GM18868 (cell line): ENCODE results near the gene CITED1.

Experiments used
- ATAC-seq: cut with Tn5 transposase; IDR thresholded peaks from one replicate; pipeline ENCODE4 v1.9.1; 2021; ENCODE audit warnings: mild to moderate bottlenecking, moderate library complexity; ENCODE audit not compliant: unreplicated experiment

Gene CITED1

DNA sequence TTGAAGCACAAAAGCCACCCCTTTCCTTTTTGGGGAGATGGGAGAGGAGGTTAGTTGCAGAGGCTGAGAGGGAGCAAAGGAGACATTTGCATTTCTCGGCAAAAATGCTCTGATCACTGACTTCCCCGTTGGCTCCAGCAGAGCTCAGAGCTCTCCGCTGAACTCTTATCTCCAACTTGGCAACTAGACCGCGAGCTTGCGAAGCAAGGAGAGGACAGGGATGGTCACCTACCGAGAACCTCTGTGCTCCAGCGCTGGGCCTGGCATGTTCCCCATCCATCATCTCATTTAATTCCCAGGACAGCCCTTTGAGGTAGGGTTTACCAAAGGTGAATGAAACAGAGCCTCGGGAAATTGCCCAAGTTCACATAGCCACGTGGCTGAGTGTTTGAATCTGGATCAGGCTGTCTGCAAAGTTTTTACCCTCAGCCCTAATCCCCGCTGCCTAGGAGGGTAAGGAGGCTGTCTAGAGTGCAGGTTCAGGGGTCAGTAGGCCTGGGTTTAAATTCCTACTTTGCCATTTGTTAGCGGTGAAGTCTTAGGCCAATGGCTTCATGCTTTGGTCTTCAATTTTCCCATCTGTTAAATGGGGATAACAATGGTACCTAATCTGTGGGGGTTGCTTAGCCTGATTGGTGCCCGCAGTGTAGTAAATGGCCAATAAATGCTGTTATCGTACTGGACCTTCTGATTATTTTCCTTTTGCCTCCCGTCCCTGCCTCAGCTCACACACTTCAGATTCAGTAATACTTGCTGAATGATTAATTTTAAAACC lies 3.8 kb upstream of the CITED1 start:
- no peak for ATAC-seq

DNA sequence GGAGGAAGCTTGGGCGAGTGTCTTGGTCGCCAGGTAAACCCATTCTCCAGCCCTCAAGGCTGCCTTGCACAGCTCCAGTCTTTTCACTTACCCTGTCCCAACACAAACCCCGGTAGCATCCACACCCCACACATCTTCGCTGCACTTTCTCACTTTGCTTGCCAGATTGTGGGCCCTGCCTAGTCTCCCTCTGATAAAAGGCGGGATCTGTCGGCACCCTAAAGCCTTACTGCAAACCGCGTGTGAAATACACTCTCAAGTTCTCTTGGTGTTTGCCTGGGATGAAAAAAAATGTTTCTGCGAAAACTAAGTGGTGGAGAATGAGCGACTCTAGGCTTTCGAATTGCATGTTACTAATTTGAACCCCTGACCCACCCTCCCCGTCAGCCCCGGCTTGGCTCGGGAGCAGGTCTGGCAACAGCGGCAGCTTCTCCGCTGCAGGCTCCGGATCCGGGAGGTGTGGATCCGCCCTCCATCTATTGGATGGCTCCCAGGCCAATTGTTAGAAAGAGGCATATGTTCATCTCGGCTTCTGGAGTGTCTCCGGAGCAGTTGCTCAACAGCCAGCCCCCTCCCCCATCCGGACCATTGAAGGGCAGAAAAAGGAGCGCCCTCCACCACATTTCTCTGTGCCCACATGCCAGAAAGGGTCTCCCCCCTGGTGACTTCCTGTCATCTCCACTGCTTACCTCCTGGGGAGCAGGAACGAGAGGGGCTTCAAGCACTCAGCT lies 3.0 kb upstream of the CITED1 start:
- ATAC-seq = peak; percentile 64

GRCh38 chrX:72308209-72308565 lies 2.5 kb upstream of the CITED1 start:
- no peak for ATAC-seq

- ATAC-seq = no peak
Measured at GRCh38 chrX:72307646-72308051, 1.9 kb upstream of the CITED1 start.

DNA sequence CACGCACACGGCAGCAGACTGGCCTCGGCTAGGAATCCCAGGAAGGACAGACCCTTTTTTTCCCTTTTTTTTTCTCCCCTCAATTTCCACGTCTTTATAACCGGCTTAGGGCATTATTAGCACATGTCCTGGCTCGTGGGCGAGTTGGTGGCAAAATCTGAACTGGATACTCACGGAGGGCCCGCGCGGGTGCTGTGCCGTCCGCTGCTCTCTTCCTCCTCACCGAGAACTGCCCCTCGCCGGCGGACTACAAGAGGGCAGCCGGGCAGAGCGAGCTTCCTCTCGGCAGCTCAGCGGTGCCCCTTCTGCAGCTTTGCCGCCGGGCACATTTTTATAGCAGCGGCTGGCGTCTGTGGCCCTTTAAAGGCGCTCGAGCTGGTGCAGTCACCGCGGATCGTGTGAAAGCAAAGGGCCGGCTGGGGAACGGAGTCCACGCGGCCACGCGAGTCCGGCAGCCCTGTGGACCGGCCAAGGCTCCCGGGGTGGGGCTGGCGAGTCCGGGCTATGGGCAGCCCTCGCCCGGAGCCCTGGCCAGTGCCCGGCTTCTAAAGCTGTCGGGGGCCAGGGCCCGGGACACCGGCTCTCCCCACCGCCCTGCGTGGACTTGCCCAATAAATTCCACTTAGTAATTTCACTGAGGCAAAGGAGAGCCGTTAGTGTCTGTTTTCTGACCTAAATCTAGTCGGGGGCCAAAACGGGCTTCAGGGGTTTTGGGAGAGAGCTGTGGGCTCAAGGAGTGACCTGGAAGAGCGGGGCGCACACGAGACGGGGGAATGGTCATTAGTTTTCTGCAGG lies 1.3 kb upstream of the CITED1 start:
- peak; percentile 69 for ATAC-seq

- ATAC-seq = peak; percentile 7
Measured at GRCh38 chrX:72306085-72306801, 529 bp upstream of the CITED1 start.

- ATAC-seq = no peak
Measured at GRCh38 chrX:72304877-72305276, 837 bp downstream of the CITED1 start.

- ATAC-seq = no peak
Measured at GRCh38 chrX:72301781-72302180, 3.9 kb downstream of the CITED1 start.

DNA sequence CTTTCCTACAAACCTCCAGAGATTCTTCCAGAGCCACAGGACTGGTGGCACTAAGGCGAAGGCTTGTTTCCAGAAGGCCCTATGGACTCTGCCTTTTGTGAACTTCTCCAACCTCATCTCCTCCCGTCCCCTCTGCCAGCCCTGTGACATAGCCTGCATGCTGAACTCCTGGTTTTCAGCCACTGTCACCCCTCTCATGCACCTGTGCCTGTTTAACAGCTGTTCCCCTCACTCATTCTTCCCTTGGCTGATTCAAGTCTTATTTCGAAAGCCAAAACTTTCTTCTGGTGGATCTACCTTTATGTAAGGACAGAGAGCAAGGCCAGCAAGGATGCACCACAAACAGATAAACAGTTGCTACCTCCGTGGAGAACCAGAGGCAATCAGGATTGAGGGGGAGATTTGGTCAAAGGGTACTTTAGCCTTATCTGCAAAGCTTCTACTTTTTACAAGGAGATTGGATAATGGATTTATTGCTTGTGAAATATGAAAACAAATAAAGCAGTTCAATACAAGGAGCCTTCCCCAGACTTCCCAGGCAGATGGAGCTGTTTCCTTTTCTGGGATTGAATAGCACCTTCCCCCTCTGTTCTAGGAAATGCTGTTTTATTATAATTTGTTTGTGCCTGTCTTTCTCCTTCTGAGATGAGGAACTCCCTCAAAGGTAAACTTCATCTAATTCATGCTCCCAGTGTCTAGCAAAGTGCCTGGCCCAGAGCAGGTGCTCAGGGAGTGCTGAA lies 5.7 kb downstream of the CITED1 start:
- no peak for ATAC-seq

DNA sequence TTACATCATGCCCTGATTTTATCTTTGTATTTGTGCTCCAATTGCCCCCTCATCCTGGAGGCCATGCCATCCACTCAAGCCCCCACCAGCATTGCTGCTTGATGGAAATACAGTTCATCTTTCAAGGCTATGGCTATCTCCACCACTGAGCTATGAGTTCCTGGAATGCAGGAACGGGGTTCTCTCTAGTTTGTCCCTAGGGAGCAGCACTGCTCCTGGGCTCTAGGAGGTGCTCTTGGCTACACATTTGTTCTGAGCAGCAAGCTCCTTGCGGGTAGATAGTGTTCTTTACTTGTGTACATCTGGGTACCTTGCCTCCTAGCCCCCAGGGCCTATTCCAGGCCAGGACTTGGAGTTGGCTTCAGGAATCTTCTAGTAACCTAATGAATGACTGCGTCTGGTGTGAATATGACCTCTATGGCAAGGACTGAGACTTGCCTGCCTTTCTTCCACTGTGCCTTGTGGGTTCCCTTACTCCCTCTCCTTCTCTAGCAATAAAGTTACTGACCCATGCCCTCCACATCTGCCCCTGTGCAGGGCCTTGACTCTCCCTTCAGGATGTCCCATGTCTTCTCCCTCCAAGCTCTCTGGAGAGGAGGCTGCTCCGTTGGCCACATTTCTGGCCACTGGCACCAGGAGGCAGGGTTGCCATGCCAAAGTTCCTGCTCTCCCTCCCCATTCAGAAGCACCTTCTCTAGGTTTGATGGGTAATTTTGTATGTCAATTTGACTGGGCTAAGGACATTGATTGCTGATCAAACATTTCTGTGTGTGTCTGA lies 7.6 kb downstream of the CITED1 start:
- ATAC-seq = peak; percentile 68

DNA sequence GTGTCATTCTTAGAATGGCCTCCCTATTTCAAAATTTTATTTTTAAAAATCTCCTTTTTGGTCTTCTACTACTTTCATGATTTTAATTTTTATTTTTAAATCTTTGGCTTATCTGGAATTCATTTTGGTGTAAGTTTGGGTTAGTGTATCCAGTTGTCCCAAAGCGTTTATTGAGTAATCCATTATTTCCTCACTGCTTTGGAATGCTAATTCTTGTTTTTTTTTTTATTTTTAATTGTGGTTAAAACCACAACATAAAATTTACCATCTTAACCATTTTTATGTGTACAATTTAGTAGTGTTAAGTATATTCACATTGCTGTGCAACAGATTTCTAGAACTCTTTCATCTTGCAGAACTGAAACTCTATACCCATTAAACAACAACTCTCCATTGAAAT lies 8.7 kb downstream of the CITED1 start:
- ATAC-seq = no peak

DNA sequence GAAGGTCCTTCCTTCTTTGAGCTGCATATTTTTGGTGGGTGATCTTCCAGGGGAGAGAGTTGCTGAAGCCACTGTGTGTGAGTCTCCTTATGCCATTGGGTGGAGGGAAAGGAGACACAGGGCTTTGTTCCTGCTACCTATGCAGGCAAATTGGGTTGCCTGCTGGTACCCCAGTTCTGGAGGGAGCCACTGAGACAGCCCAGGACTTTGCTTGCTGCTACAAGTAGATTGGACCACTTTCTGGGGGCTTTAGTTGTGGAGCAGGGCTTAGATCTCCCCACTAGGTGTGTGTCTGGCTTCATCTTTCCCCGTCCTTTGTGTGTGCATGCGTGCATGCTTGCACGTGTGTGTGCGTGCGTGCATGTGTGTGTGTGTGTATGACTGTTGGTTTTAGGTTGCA lies 10.0 kb downstream of the CITED1 start:
- no peak for ATAC-seq

- ATAC-seq = no peak
Measured at GRCh38 chrX:72294497-72294896, 11.2 kb downstream of the CITED1 start.

DNA sequence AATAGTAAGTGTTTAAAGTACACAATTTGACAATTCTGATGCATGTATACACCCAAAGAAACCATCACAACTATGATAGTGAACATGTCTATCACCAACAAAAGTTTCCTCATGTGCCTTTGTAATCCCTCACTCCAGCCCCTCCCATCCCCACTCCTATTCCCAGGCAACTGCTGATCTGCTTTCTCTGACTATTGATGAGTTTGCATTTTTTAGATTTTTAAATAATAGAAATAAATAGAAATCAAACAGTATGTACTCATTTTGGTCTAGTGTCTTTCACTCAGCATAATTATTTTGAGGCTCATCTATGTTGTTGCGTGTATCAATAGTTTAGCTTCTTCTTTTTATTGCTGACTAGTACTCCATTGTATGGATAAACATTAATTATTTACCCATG lies 23.4 kb downstream of the CITED1 start:
- no peak for ATAC-seq

DNA sequence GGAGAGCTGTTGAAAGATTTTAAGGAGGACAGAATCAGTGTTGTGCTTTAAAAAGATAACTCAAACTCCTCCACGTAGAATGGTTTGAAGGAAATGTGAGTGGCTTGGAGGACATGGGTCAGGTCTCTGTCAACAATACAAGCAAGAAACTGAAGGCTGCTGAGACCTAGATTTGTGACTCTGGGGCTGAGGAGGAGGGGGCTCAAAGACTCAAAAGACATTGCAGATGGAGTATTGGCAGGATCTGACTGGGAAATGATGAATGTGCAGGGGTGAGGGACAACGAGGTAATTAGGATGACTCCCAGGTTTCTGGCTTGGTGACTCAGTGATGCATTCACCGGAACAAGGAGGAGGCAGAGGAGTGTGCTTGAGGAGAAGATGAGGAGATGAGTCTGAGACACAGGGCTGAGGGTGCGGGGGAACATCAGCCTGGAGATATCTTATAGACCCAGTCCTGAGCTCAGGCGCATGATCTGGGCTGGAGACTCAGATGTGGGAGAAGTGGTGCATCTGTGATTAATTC lies 25.3 kb downstream of the CITED1 start:
- no peak for ATAC-seq

GRCh38 chrX:72276478-72276953 lies 29.2 kb downstream of the CITED1 start:
- no peak for ATAC-seq

GRCh38 chrX:72274526-72274925 lies 31.2 kb downstream of the CITED1 start:
- ATAC-seq = no peak

GRCh38 chrX:72273718-72274117 lies 32.0 kb downstream of the CITED1 start:
- ATAC-seq = no peak

GRCh38 chrX:72272868-72273267 lies 32.8 kb downstream of the CITED1 start:
- ATAC-seq = no peak
